Left lung (tissue), 10 donors: ENCODE measurements around the gene SPATS2. TPM values are rescaled to one million over a fixed set of nuclear protein-coding genes. Genes with fewer than 3 reads are reported as not detected.

Source experiments
- ATAC-seq: fragments of 200-7000 bp; cut with Tn5 transposase; one replicate; pipeline ENCODE4 v1.9.1; 2020; ENCODE audit warnings: moderate library complexity
- DNase-seq, 4 donors: peaks; one replicate each; pipeline ENCODE4 v3.0.0-alpha.2; 2013 to 2020
- H3K27ac ChIP-seq, 2 donors: fragments of 200-600 bp; sonication (generic) in 1 of 2; one replicate each; pipeline versions ENCODE4 v1.5.0 to v1.8.0; 2020 to 2021
- H3K27me3 ChIP-seq, 2 donors: fragments of 200-600 bp; sonication (generic) in 1 of 2; one replicate each; pipeline versions ENCODE4 v1.5.0 to v1.8.0; 2020 to 2021
- H3K36me3 ChIP-seq, 2 donors: fragments of 200-600 bp; sonication (generic) in 1 of 2; one replicate each; pipeline versions ENCODE4 v1.5.0 to v1.8.0; 2020 to 2021
- H3K4me1 ChIP-seq, 2 donors: fragments of 200-600 bp; one replicate each; pipeline ENCODE4 v1.8.0; 2021
- H3K4me3 ChIP-seq, 2 donors: fragments of 200-600 bp; sonication (generic) in 1 of 2; one replicate each; pipeline versions ENCODE4 v1.5.0 to v1.8.0; 2020 to 2021; ENCODE audit warnings: mild to moderate bottlenecking in 1 of 2
- H3K9me3 ChIP-seq, 2 donors: fragments of 200-600 bp; sonication (generic) in 1 of 2; one replicate each; pipeline versions ENCODE4 v1.5.0 to v1.8.0; 2020 to 2021
- CTCF ChIP-seq, 2 donors: fragments of 200-600 bp; sonication (generic) in 1 of 2; IDR thresholded peaks; one replicate each; pipeline versions ENCODE4 v1.5.0 to v1.8.0; 2021; ENCODE audit warnings: antibody characterized with exemption in 2 of 2
- intact Hi-C, 2 donors: fragments of 100-400 bp; cut with DNase I; formaldehyde crosslinking; loops; one replicate each; pipeline versions ENCODE4 v1.11.2 to v1.14.2; 2022
- polyA plus RNA-seq, 6 donors: library from polyadenylated mRNA; unstranded; fragments of 120-200 nt; gene quantifications; one replicate each; pipeline ENCODE4 v1.2.1, GENCODE V29; 2013; ENCODE audit not compliant: insufficient read length in 6 of 6
- total RNA-seq, 2 donors: library from RNA; stranded (reverse); fragmentation: NEBNext Ultra II Directional; extraction: Animal tissue kit (Norgen Biotek cat#: 25700); gene quantifications; one replicate each; pipeline ENCODE4 v1.2.1, GENCODE V29; 2021
- donor health status: DM: no; HTN: yes; CAD: no.
- donor health status: DM: no; HTN: no; CAD: no.

The SPATS2 gene
- total and polyA plus RNA-seq, 8 donors, result 14.6 to 77.0 (median 67.7) TPM

GRCh38 chr12:49442915-49443314, 75.7 kb downstream of the SPATS2 start:
- Histone ChIP-seq H3K4me3 (no peak overlapping the region), H3K4me1 (no peaks in the 10 kb centered on the region), H3K36me3 (no peaks in the 10 kb centered on the region), H3K27ac (no peak overlapping the region), H3K9me3 (no peaks in the 10 kb centered on the region), H3K27me3 (no peaks in the 10 kb centered on the region)
- intact Hi-C loops, result no loop called here
- no peak for TF ChIP-seq CTCF (IDR thresholded peaks at IDR 0.05)
- ATAC-seq (no peak), DNase-seq (no peak)

- Histone ChIP-seq H3K27ac (no peak overlapping the region), H3K27me3 (no peaks in the 10 kb centered on the region), H3K4me1 (no peaks in the 10 kb centered on the region), H3K4me3 (no peak overlapping the region), H3K9me3 (no peaks in the 10 kb centered on the region), H3K36me3 (no peaks in the 10 kb centered on the region)
- DNase-seq (no peak), ATAC-seq (no peak)
- intact Hi-C loops, result no loop called here
- TF ChIP-seq CTCF (IDR thresholded peaks at IDR 0.05), result no peak
Measured at GRCh38 chr12:49446571-49446970, 79.3 kb downstream of the SPATS2 start.

GRCh38 chr12:49448858-49449257, 81.6 kb downstream of the SPATS2 start:
- no peak overlapping the region for H3K4me3 ChIP-seq
- intact Hi-C loops, result no loop called here
- H3K27ac ChIP-seq, result no peak overlapping the region
- no peak for TF ChIP-seq CTCF (IDR thresholded peaks at IDR 0.05)
- H3K9me3 ChIP-seq, result no peaks in the 10 kb centered on the region
- no peaks in the 10 kb centered on the region for H3K4me1 ChIP-seq
- H3K36me3 ChIP-seq, result no peaks in the 10 kb centered on the region
- no peak for ATAC-seq
- H3K27me3 ChIP-seq, result no peaks in the 10 kb centered on the region
- no peak for DNase-seq

- Histone ChIP-seq H3K4me3 (no peak overlapping the region), H3K27ac (no peak overlapping the region), H3K27me3 (no peaks in the 10 kb centered on the region), H3K4me1 (no peaks in the 10 kb centered on the region), H3K9me3 (no peaks in the 10 kb centered on the region), H3K36me3 (no peaks in the 10 kb centered on the region)
- DNase-seq, result no peak
- intact Hi-C loops, result no loop called here
- no peak for ATAC-seq
- TF ChIP-seq CTCF (IDR thresholded peaks at IDR 0.05), result no peak
Measured at GRCh38 chr12:49451468-49452259, 84.4 kb downstream of the SPATS2 start.

DNA sequence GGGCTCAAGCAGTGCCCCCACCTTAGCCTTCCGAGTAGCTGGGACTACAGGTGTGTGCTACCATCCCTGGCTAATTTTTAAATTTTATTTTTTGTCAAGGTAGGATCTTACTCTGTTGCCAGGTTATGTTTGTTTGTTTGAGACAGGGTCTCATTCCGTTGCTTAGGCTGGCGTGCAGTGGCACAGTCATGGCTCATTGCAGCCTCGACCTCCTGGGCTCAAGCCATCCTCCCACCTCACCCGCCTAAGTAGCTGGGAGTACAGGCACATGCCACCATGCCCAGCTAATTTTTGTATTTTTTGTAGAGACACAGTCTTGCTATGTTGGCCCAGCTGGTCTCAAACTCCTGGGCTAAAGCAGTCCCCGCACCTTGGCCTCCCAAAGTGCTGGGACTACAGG, 88.2 kb downstream of the SPATS2 start:
- H3K9me3 ChIP-seq, result no peaks in the 10 kb centered on the region
- H3K27ac ChIP-seq, result no peak overlapping the region
- no peak overlapping the region for H3K4me3 ChIP-seq
- DNase-seq (no peak), ATAC-seq (no peak)
- H3K4me1 ChIP-seq, result no peaks in the 10 kb centered on the region
- no peaks in the 10 kb centered on the region for H3K36me3 ChIP-seq
- intact Hi-C loops, result no loop called here
- no peak for TF ChIP-seq CTCF (IDR thresholded peaks at IDR 0.05)
- H3K27me3 ChIP-seq, result no peaks in the 10 kb centered on the region
